ENCODE data around the gene CTNNB1. TPM values are rescaled to one million over a fixed set of nuclear protein-coding genes. Genes with fewer than 3 reads are reported as not detected.

CTNNB1 gene
- total RNA-seq, 1 donor from 2014 or later, result 366 TPM

DNA sequence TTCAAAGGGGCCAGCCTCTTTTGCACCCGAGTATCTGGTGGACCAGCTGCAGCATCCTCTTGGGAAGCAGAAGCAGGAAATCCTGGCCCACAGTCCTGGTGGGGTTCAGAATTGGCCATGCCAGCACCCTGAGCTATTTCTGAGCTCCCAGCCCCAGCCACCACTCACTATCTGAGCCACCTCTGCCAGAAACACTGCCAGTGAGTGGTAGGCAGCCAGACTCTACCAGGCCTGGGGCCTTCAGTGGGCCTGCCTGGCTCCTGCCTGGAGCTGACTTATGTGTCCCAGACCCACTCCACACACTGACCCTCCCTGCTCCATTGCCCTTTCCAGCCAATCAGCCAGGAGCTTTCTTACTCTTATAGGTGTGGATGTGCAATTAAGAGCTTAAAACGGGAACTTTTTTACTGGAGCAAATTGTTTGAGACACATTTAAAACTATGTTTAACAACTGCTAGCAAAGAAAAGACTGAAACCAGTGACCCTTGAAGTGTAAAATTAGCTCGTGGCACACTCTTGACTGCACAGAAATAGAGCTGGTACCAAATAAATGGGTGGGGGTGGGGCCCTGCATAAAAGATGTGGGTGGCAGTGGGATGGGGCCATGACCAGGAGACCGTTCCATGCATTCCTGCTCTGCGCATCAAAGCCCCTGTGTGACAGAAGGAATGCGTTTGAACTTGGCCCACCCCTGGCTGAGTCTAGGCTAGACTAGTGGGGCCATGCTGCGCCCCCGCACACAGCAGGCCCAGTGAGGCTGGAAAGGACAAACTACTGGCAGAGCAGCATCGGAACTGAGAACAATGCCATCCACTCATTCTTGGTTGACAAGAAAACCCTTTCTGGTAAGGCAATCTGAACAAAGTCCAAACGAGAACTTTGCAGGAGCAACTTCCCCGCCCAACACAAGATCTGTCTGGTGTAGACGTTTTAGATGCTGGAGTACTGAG, 48.0 kb downstream of the CTNNB1 start:
- TF ChIP-seq, protein P1, sequence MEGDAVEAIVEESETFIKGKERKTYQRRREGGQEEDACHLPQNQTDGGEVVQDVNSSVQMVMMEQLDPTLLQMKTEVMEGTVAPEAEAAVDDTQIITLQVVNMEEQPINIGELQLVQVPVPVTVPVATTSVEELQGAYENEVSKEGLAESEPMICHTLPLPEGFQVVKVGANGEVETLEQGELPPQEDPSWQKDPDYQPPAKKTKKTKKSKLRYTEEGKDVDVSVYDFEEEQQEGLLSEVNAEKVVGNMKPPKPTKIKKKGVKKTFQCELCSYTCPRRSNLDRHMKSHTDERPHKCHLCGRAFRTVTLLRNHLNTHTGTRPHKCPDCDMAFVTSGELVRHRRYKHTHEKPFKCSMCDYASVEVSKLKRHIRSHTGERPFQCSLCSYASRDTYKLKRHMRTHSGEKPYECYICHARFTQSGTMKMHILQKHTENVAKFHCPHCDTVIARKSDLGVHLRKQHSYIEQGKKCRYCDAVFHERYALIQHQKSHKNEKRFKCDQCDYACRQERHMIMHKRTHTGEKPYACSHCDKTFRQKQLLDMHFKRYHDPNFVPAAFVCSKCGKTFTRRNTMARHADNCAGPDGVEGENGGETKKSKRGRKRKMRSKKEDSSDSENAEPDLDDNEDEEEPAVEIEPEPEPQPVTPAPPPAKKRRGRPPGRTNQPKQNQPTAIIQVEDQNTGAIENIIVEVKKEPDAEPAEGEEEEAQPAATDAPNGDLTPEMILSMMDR (conservative IDR thresholded peaks at IDR 0.05; ENCODE audit: low read depth, low read length), result no peak
- no peak overlapping the region for H3K4me3 ChIP-seq (ENCODE audit: low read depth, low read length)
- DNase-seq (ENCODE audit: low read depth), result no peak

DNA sequence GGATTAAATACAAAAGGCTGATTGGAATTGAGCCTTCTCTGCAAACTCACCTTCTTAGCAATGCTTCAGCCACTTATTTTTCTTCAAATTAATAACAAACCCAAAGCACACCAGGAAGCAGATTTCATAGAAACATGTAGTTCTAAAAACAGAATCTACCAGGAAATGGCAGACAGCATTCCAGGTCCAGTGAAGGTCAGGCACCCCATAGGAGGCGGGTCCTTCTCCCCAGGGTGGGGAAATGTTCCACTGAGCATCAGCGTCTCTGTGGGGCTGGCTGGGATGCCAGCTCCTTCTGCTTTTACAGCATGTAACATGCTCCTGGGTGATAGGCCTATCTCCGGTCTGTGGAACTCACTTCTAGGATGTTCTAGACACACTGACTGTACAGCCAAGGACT, 49.2 kb downstream of the CTNNB1 start:
- TF ChIP-seq, protein P1 (conservative IDR thresholded peaks at IDR 0.05; ENCODE audit: low read depth, low read length), result no peak
- DNase-seq (ENCODE audit: low read depth), result no peak
- H3K4me3 ChIP-seq (ENCODE audit: low read depth, low read length), result no peak overlapping the region

GRCh38 chr3:41249318-41249717, 50.0 kb downstream of the CTNNB1 start:
- TF ChIP-seq, protein P1 (conservative IDR thresholded peaks at IDR 0.05; ENCODE audit: low read depth, low read length), result no peak
- H3K4me3 ChIP-seq (ENCODE audit: low read depth, low read length), result no peak overlapping the region
- DNase-seq (ENCODE audit: low read depth), result no peak

- no peak for DNase-seq (ENCODE audit: low read depth)
- TF ChIP-seq, protein P1 (conservative IDR thresholded peaks at IDR 0.05; ENCODE audit: low read depth, low read length), result no peak
- H3K4me3 ChIP-seq (ENCODE audit: low read depth, low read length), result no peak overlapping the region
These were observed 51.5 kb downstream of the CTNNB1 start for GRCh38 chr3:41250825-41251224.

GRCh38 chr3:41251593-41251992, 52.3 kb downstream of the CTNNB1 start:
- DNase-seq (ENCODE audit: low read depth), result no peak
- TF ChIP-seq, protein P1 (conservative IDR thresholded peaks at IDR 0.05; ENCODE audit: low read depth, low read length), result no peak
- no peak overlapping the region for H3K4me3 ChIP-seq (ENCODE audit: low read depth, low read length)

- DNase-seq (ENCODE audit: low read depth), result no peak
- TF ChIP-seq, protein P1 (conservative IDR thresholded peaks at IDR 0.05; ENCODE audit: low read depth, low read length), result no peak
- H3K4me3 ChIP-seq (ENCODE audit: low read depth, low read length), result no peak overlapping the region
These were observed 59.0 kb downstream of the CTNNB1 start for GRCh38 chr3:41258239-41258800.

Measured in epithelial cell of proximal tubule (primary cell).